Gastroesophageal sphincter (tissue), 3 donors: Measurements from ENCODE around the gene ZNF512B.
A peak's percentile ranks its signal among the peaks of the same experiment; 100 is the strongest.

ENCODE experiments used
- CTCF ChIP-seq, 4 experiments: fragments of 200-600 bp in 2 of 4; fragments of 450-650 bp in 2 of 4; sonication (generic) in 1 of 4; IDR thresholded peaks; one replicate each; pipeline ENCODE4 v1.5.1; 2017 to 2019; ENCODE audit warnings: antibody characterized with exemption in 4 of 4, mild to moderate bottlenecking in 2 of 4, moderate library complexity in 2 of 4
- EP300 ChIP-seq: sonication (generic); formaldehyde crosslinking; IDR thresholded peaks from one replicate; pipeline ENCODE4 v1.6.1; 2017; ENCODE audit warnings: antibody characterized with exemption, mild to moderate bottlenecking
- POLR2A ChIP-seq, 2 donors: fragments of 450-650 bp; IDR thresholded peaks; one replicate each; pipeline ENCODE4 v1.6.1; 2017; ENCODE audit warnings: antibody characterized with exemption in 2 of 2, mild to moderate bottlenecking in 2 of 2, moderate library complexity in 1 of 2
- POLR2AphosphoS5 ChIP-seq: sonication (generic); formaldehyde crosslinking; IDR thresholded peaks from one replicate; pipeline ENCODE4 v1.6.1; 2017; ENCODE audit warnings: antibody characterized with exemption

- TF ChIP-seq CTCF (IDR thresholded peaks at IDR 0.05) (no peak), POLR2A (IDR thresholded peaks at IDR 0.05) (peak; percentile 82 to 84), POLR2AphosphoS5 (peak; percentile 42), EP300 (no peak)
These were observed 13.7 kb downstream of the ZNF512B start, which contains the start of gene UCKL1 for GRCh38 chr20:63955827-63956663.
